CD4-positive, alpha-beta T cell (primary cell): ENCODE results near the gene SNRPD3. TPM values are rescaled to one million over a fixed set of nuclear protein-coding genes. Genes with fewer than 3 reads are reported as not detected.

ENCODE experiments used
- ATAC-seq: fragments of 200-7000 bp; cut with Tn5 transposase; one replicate; pipeline ENCODE4 v1.10.0; 2022; ENCODE audit warnings: mild to moderate bottlenecking; ENCODE audit not compliant: poor library complexity
- CTCF ChIA-PET: fragments of 350-600 bp; sonication (Branson Sonifier 250); formaldehyde crosslinking; loops from one replicate; lab custom pipeline; 2021; ENCODE audit warnings: antibody characterized with exemption, inconsistent platforms; lab: Charles Lee
- POLR2A ChIA-PET: fragments of 350-600 bp; sonication (Branson Sonifier 250); formaldehyde crosslinking; loops from one replicate; lab custom pipeline; 2021; ENCODE audit warnings: antibody characterized with exemption, inconsistent platforms; lab: Charles Lee
- DNase-seq, 14 experiments: peaks; one replicate each; pipeline ENCODE4 v3.0.0-alpha.2; 2013 to 2020; ENCODE audit warnings: mixed read lengths in 2 of 14
- H3K27ac ChIP-seq, 2 donors: one replicate each; pipeline versions ENCODE4 v1.5.1 to v1.7.0; 2013; ENCODE audit warnings: low read length in 2 of 2, low read depth in 1 of 2, mild to moderate bottlenecking in 1 of 2
- H3K27me3 ChIP-seq, 2 experiments: 1 replicate in 1 of 2; 2 replicates in 1 of 2; pipeline versions ENCODE4 v1.6.1 to v1.7.0; 2013; ENCODE audit warnings: low read length in 2 of 2, control low read depth in 1 of 2, mild to moderate bottlenecking in 1 of 2, moderate library complexity in 1 of 2; ENCODE audit not compliant: insufficient read depth in 2 of 2, control insufficient read depth in 1 of 2
- H3K36me3 ChIP-seq: one replicate; pipeline ENCODE4 v1.6.1; 2013; ENCODE audit warnings: low read length, control low read depth; ENCODE audit not compliant: insufficient read depth
- H3K4me1 ChIP-seq: one replicate; pipeline ENCODE4 v1.6.1; 2013; ENCODE audit warnings: low read length, control low read depth; ENCODE audit not compliant: insufficient read depth
- H3K4me3 ChIP-seq: one replicate; pipeline ENCODE4 v1.5.1; 2013; ENCODE audit warnings: mild to moderate bottlenecking, low read length, moderate library complexity
- H3K9me3 ChIP-seq, 2 experiments: 1 replicate in 1 of 2; 2 replicates in 1 of 2; pipeline versions ENCODE4 v1.6.1 to v1.7.0; 2013; ENCODE audit warnings: low read length in 2 of 2, mild to moderate bottlenecking in 2 of 2, control low read depth in 1 of 2, moderate library complexity in 1 of 2; ENCODE audit not compliant: control insufficient read depth in 1 of 2, insufficient read depth in 1 of 2
- H3K27ac Mint-ChIP-seq: one replicate; pipeline ENCODE4 v1.8.0; 2020; ENCODE audit warnings: mixed read lengths
- H3K27me3 Mint-ChIP-seq: one replicate; pipeline ENCODE4 v1.8.0; 2021; ENCODE audit warnings: mixed read lengths
- H3K36me3 Mint-ChIP-seq: one replicate; pipeline ENCODE4 v1.8.0; 2021; ENCODE audit warnings: low read depth, mixed read lengths
- H3K4me1 Mint-ChIP-seq: one replicate; pipeline ENCODE4 v1.8.0; 2021; ENCODE audit warnings: low read depth, mixed read lengths
- H3K4me3 Mint-ChIP-seq: one replicate; pipeline ENCODE4 v1.8.0; 2020; ENCODE audit warnings: mild to moderate bottlenecking, mixed read lengths
- H3K9me3 Mint-ChIP-seq: one replicate; pipeline ENCODE4 v1.8.0; 2020; ENCODE audit warnings: mixed read lengths
- intact Hi-C, 2 experiments: fragments of 100-400 bp; cut with DNase I in 1 of 2; cut with micrococcal nuclease in 1 of 2; formaldehyde crosslinking; loops; one replicate each; pipeline versions ENCODE4 v1.15.1 to v1.9.0; 2023 to 2025; cut with DNase I, micrococcal nuclease
- total RNA-seq, 174 experiments: library from RNA in 2 of 174; stranded (reverse) in 2 of 174; gene quantifications; one replicate each; pipeline ENCODE4 v1.2.3 and lab custom pipeline; 2021 to 2026
- TF ChIP-seq, protein P1 (sequence below): fragments of 200-600 bp; IDR thresholded peaks from one replicate; pipeline ENCODE4 v1.8.0; 2022; ENCODE audit warnings: antibody characterized with exemption, mild to moderate bottlenecking

Gene SNRPD3
- total RNA-seq, 2 experiments from 2014 or later: 31.0 to 31.5 TPM

DNA sequence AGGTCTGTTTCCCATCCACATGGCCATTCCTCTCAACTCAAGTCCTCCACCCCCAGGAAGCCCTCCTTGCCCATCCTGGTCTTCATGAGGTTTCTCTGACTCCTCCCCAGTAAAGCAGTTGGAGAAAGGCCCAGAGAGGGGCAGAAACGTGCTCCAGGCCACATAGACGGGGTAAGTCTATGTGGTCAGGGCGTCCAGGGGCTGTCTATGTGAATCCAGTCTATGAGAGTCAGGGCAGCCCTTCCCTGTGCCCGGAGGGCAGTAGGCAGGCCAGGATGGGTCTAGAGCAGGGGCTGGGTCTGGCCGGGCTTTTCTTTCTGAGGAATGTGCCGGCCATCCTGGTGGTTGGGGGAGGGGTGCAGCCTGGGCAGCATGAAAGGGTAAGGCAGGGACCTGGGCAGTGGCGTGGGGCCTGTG lies 12.6 kb upstream of the SNRPD3 start:
- peaks cover 73% of the 10 kb centered on the region for H3K36me3 ChIP-seq
- H3K27ac ChIP-seq: no peak overlapping the region
- intact Hi-C loops: no loop called here

DNA sequence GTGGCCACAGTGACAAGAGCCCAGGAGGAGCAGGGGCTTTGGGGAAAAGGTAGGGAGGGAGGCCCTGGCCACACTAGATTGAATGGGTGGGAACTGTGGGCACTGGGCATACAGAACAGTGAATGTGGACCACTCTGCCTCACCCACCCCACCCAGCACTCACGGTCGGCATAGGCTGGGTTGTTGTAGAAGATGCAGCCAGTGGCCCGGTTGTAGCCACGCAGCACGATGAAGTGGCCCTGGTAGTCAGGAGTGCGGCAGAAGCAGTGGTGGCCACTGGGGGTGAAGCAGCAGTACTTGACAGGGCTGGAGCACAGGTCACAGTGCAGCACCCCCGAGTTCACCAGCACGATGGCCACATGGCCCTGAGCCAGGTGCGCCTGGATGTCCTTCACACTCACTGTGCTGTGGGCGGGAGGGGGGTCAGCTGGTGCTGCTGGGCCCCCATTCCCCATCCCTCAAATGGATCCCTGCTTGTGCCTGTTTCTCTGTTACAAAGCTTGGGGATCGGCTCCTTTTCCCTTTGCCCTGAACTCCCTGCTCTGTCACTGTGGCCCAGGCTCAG lies 12.0 kb upstream of the SNRPD3 start:
- Mint-ChIP-seq H3K9me3 (no peaks in the 10 kb centered on the region), H3K27me3 (no peaks in the 10 kb centered on the region), H3K27ac (no peak overlapping the region), H3K4me1 (no peaks in the 10 kb centered on the region), H3K4me3 (no peak overlapping the region), H3K36me3 (peaks cover 81% of the 10 kb centered on the region)
- POLR2A ChIA-PET: no interaction called here
- H3K9me3 ChIP-seq: no peaks in the 10 kb centered on the region
- no peaks in the 10 kb centered on the region for H3K27me3 ChIP-seq
- ATAC-seq: no peak
- H3K36me3 ChIP-seq: peaks cover 79% of the 10 kb centered on the region
- H3K4me1 ChIP-seq: no peaks in the 10 kb centered on the region
- TF ChIP-seq, protein P1, sequence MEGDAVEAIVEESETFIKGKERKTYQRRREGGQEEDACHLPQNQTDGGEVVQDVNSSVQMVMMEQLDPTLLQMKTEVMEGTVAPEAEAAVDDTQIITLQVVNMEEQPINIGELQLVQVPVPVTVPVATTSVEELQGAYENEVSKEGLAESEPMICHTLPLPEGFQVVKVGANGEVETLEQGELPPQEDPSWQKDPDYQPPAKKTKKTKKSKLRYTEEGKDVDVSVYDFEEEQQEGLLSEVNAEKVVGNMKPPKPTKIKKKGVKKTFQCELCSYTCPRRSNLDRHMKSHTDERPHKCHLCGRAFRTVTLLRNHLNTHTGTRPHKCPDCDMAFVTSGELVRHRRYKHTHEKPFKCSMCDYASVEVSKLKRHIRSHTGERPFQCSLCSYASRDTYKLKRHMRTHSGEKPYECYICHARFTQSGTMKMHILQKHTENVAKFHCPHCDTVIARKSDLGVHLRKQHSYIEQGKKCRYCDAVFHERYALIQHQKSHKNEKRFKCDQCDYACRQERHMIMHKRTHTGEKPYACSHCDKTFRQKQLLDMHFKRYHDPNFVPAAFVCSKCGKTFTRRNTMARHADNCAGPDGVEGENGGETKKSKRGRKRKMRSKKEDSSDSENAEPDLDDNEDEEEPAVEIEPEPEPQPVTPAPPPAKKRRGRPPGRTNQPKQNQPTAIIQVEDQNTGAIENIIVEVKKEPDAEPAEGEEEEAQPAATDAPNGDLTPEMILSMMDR: no peak
- CTCF ChIA-PET: no interaction called here
- no peak for DNase-seq
- no peak overlapping the region for H3K27ac ChIP-seq
- H3K4me3 ChIP-seq: no peak overlapping the region
- intact Hi-C loops: no loop called here

More for the DNA sequence above, 12.6 kb upstream of the SNRPD3 start:
- H3K4me1 ChIP-seq: no peaks in the 10 kb centered on the region
- Mint-ChIP-seq H3K27me3 (no peaks in the 10 kb centered on the region), H3K4me1 (no peaks in the 10 kb centered on the region), H3K27ac (no peak overlapping the region), H3K4me3 (no peak overlapping the region), H3K36me3 (peaks cover 77% of the 10 kb centered on the region), H3K9me3 (no peaks in the 10 kb centered on the region)
- no peak overlapping the region for H3K4me3 ChIP-seq
- DNase-seq (no peak), ATAC-seq (no peak)
- ChIA-PET CTCF (no interaction called here), POLR2A (no interaction called here)
- no peaks in the 10 kb centered on the region for H3K27me3 ChIP-seq
- TF ChIP-seq, protein P1: no peak
- H3K9me3 ChIP-seq: no peaks in the 10 kb centered on the region

DNA sequence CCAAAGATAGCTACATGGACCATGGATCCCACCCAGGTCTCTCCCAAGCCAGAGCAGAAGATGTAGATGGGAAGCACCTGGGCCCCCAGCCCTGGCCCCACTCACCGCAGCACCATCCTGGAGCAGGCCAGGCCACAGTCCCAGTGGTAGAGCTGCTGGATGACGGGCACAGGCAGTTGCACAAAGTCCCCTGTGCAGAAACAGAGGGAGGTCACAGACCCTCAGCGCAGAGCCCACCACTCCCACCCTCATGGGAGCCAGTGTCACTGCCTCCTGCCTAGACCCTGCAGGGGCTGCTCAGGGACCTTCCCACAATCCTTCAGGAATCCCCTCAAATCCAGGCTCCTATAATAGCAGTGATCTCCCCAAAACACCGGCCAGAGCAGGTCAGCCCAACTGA lies 7.0 kb upstream of the SNRPD3 start:
- DNase-seq (no peak), ATAC-seq (no peak)
- no peaks in the 10 kb centered on the region for H3K27me3 ChIP-seq
- no peak overlapping the region for H3K27ac Mint-ChIP-seq
- ChIA-PET POLR2A (interaction anchor here (0.6 kb wide), 2 partner anchors 7 to 24 kb away, joined by 3 to 4 read pairs; partner anchors contain the start of gene SNRPD3), CTCF (no interaction called here)
- peaks cover 12% of the 10 kb centered on the region for H3K4me1 ChIP-seq
- H3K27ac ChIP-seq: no peak overlapping the region
- peaks cover 65% of the 10 kb centered on the region for H3K36me3 Mint-ChIP-seq
- no peak overlapping the region for H3K4me3 ChIP-seq
- H3K27me3 Mint-ChIP-seq: no peaks in the 10 kb centered on the region
- TF ChIP-seq, protein P1: no peak
- H3K9me3 Mint-ChIP-seq: no peaks in the 10 kb centered on the region
- intact Hi-C loops: no loop called here
- no peaks in the 10 kb centered on the region for H3K9me3 ChIP-seq
- peaks cover 54% of the 10 kb centered on the region for H3K36me3 ChIP-seq
- H3K4me3 Mint-ChIP-seq: peak overlapping the region; percentile 27
- peaks cover 27% of the 10 kb centered on the region for H3K4me1 Mint-ChIP-seq
